GM19193 (cell line): ENCODE measurements around the gene NEK6.

Source experiments
- POLR2A ChIP-seq: IDR thresholded peaks from 4 replicates; pipeline ENCODE4 v1.6.1; 2011; ENCODE audit not compliant: insufficient read depth, insufficient read length; ENCODE audit errors: extremely low read depth

NEK6 gene

GRCh38 chr9:124306098-124306735 lies 48.5 kb downstream of the NEK6 start:
- TF ChIP-seq POLR2A, result no peak

- TF ChIP-seq POLR2A, result no peak
Observed at GRCh38 chr9:124307379-124308030, 49.8 kb downstream of the NEK6 start.

DNA sequence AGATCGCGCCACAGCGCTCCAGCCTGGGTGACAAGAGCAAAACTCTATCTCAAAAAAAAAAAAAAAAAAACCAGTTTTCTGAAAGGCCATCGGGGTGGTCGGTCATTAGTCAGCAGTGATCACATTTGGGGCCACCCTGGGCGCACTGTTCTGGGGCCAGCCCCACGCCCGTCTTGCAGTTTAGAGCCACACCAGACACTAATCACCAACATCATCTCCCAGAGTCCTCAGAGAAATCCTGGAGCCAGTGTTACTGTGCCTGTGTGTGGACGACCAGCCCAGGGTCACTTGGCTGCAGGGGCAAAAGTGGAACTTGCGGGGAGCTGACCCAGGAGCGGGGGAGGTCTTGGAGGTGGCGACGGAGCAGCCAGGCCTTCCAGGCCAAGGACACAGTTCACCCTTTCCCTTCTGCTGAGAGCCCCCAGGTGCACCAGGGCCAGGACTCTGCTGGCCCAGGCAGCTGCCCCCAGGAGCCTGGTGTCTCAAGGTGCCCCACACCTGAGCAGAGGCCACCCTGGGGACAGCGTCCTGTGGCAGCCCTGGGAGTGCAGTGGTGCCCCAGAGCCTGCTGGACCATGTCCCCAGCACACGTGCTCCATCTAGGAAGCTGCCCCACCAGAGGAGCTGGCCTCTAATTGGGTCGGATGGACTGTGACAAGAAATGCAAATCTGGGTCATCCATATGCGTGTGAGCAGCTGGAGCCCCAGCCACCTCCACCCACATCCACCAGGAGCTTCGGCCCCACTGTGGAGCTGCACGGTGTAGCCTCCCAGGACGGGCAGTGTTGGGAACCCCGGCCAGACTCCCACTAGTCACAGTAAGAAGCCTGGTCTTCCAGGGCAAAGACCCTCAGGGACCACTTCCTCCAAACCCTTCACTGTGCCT lies 51.1 kb downstream of the NEK6 start:
- TF ChIP-seq POLR2A, result no peak

- no peak for TF ChIP-seq POLR2A
Observed at GRCh38 chr9:124309667-124310084, 51.9 kb downstream of the NEK6 start.

DNA sequence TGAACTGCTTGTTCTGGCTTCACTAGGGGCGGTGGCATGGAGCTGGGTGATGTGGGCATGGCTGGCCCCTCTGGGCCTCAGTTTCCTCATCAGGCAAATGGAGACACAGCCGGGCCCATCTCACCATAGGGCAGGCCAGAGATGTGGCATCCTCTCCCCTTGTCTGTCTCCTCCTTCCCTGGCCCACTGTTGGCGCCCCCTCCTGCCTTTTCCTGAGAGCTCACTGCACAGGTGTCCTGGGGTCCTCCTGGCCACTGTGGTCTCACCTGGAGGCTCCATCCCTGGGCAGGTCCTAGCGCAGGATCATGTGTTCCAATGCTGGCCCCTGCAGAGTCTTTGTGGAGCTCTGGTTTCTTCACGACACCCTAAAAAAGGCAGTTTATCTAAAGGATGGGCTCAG lies 53.5 kb downstream of the NEK6 start:
- no peak for TF ChIP-seq POLR2A

DNA sequence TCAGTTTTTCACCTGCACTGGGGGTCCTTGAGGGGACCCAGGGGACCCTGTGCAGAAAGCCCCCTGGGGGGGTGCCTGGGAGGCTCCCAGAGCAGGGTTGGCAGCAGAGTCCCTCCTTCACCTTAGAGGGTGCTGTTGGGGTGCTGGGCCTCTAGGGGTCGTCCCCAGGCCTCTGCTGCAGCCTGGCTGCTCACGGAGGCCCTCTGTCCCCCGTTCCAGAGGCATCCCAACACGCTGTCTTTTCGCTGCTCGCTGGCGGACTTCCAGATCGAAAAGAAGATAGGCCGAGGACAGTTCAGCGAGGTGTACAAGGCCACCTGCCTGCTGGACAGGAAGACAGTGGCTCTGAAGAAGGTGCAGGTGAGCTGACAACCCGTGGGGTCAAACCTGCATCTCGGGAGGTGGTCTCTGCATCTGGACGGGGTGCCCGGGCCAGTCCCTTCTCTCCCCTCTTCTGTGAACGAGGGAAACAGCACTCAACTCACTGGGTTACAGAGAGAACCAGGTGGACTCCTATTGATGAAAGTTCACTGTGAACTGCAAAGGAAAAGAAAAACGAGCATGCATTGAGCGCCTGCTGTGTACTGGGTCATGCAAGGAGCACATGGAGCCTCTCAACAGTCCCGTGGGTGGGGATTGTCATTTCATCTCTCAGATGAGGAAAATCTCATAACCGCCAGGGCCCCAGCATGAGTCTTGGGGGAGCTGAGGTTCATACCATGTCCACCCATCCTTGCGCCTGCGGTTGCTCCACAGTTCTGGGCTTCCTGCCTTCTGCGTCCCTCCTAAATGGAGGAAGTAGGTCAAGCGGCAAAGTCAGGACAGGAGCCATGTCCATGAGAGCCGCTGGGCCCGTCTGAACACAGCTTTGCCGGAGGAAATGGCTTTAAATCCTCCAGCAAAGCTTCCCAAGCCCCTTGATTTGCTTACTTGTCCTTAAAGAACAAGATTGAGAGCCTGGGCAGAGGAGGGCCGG lies 54.8 kb downstream of the NEK6 start:
- TF ChIP-seq POLR2A, result no peak

DNA sequence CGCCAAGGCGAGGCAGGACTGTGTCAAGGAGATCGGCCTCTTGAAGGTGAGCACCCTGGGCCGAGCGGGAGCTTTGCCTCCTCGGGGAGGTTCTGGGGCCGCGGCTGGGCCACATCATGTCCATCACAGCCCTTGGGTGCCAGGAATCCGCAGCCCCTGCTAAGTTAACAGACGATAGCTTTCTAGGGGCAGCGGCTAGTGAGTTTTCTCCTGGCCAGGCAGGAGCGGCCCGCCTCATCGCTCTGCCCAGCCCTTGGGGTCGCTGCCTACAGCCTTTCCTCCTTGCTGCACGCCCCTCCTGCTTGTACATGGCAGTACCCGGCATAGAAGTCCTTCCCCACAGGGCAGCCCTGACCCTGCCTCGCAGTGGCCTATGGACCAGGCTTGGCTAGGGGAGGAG lies 56.2 kb downstream of the NEK6 start:
- no peak for TF ChIP-seq POLR2A

DNA sequence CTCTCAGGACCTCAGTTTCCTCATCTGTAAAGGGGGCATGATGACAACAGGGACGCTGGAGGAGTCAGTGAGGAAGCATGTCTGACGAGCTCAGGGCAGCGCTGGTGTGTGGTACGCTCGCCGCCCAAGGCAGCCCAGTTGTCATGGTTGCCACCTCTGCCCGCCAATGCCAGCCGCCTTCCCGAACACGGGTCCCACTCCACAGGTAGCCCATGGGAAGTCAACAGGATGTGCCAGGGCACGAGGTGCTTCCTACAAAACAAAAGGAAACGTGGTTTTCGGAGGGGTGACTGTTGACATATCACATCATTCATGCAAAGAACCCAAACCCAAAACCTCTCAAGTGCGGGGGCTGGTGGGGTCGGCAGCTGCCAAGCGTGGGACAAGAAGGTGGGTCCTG lies 58.1 kb downstream of the NEK6 start:
- TF ChIP-seq POLR2A, result no peak

DNA sequence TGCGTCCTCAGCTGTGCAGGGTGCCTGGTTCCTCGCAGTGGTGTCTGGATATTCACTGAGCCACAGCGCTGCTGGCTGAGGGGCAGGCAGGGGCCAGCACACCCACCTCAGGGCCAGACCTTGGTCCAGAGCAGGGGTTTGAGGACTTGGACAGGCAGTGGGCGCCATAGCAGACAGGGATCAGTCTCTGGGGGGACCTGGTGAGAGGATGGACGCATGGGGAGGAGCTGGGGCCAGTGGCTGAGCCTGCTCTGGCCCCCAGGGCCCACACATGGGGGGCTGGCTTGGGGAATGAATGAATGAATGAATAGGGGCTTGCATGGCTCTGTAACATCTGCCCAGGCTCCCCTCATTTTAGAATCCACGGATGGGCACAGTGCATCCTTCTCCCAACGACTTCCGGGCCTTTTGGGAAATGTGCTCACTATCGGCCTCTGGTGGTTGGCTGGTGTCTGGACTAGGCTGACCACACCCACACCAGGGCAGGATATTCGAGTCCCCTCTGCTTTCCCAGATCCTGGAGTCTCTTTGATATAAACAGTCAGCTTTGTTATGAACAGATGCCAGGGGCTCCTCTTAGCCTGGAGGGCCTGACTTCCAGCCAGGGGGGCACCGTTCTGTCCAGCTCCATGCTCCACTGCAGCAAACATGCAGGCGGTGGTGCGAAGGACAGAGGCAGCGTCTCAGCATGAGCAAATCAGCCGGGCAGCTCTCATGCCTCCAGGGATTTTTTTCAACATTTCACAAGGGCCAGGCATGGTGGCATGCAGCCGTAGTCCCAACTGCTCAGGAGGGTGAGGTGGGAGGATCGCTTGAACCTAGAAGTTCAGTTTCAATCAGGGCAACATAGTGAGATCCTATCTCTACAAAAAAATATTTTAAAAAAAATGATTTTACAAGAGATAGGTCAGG lies 62.6 kb downstream of the NEK6 start:
- no peak for TF ChIP-seq POLR2A

GRCh38 chr9:124321416-124321815 lies 63.7 kb downstream of the NEK6 start:
- no peak for TF ChIP-seq POLR2A

DNA sequence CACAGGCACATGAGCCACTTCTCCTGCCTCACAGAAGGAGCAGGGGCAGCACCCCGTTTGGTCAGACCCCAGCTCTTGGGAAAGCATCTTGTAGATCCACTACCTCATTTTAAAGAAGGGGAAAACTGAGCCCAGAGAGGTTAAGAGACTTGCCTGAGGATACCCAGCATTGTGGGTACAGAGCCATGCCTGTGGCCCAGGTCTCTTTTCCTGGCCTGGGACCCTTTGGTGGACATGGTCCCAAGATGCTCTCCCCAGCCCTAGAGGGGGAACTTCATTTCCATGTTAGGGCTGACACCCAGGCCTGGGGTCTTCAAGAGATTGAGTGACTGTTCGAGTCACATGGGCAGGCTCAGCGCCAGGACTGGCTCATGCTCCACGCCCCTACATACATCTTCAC lies 64.2 kb downstream of the NEK6 start:
- TF ChIP-seq POLR2A, result no peak

DNA sequence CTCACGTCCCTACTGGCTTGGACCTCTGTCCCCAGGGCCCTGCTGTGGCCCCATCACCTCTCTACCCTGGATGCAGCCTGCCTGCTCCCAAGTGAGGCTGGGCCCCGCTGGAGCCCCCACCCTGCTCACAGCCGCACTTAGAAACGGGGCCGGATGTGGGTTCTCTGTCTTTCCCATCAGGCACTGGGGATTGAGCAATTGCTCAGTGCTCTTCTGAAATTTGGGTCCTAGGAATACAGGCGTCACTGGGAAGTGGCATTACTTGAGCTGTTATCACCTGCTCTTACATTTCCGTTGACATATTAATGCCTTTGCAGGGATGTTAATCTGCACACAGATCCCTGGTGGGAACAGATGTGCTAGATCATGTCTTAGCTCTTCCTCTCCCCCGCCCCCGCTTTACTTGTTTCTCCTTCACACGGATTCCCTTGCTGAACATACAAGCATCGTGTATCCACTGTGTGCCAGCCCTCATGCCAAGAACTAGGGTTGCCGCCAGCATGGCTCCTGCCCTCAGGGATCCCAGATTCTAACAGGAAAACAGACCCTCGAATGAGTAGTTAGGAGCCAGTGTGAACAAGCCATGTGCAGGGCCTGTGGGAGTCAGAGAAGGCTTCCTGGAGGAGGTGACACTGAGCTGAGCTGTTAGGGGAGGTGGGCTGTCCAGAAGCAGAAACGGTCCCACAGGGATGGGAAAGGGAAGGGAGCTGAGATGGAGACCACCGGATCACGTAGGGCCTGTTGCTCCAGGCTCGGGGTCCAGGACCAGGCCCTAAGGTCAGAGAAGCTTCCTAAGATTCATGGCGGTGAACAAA lies 65.1 kb downstream of the NEK6 start:
- no peak for TF ChIP-seq POLR2A

GRCh38 chr9:124323904-124324303 lies 66.2 kb downstream of the NEK6 start:
- no peak for TF ChIP-seq POLR2A

DNA sequence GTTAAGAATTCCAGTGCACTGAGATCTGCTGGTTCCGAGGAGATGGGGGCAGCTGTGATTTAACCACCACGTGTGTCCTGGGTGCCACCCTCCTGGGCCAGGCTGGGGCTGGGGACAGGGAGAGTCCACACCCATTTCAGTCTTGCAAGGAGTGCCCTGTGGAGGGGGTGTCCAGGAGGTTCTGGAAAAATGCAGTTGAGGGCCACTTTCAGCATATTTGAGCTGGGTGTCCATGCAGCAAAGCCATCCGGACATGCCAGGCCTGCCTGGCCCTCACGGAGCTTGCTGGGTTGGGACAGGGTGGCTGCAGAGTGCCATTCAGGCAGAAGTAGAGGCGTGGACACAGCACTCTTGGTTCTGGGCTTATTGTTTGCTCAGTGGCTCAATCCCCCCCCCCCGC lies 68.1 kb downstream of the NEK6 start:
- no peak for TF ChIP-seq POLR2A

DNA sequence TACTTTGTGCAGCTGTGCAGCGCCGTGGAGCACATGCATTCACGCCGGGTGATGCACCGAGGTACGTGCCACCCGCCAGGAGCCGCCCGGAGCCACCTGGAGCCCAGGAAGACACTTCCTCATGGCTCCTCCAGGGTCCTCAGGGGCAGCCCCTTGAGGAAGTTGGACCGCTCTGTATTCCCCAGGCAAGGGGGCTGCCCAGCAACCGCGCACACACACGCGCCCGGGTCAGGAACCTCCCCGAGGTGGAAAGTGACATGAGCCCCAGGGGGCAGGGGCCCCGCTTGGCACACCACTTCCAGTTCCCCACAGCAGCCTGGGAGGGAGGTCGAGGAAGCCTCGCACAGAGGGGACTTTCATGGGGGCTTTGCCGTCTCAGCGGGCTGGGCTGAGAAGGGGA lies 68.6 kb downstream of the NEK6 start:
- no peak for TF ChIP-seq POLR2A
